Fibroblast of gingiva (primary cell): Measurements from ENCODE around the gene DOCK2.
"Not testable (repeated sequence)": the region's sequence is repeated elsewhere in the genome, so short reads cannot be mapped to it uniquely, and the experiment has no call there.

Experiments used
- DNase-seq: peaks from one replicate; pipeline ENCODE4 v3.0.0-alpha.2; 2011; ENCODE audit warnings: low read depth

Gene DOCK2

DNA sequence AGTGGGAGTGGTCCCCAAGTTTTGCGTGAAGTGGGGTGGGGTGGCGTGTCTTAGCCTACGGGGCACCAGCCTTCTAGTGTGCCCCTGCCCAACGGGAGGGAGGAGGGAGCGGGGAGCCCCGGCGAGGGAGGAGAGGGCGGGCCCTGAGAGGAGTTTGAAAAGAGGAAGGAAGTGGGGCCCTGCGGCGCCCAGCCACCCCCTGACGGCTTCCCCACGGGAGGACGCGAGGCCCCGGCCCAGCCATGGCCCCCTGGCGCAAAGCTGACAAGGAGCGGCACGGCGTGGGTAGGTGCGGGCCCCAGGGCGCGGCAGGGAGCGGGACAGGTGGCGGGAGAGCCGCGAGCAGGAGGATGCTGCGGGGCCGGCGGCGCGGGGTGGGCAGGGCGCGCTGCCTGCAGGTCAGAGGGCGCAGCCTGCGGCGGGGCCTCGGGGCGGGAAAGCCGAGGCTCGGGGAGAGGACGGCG, at the start of gene DOCK2:
Gene DOCK2, plus strand, starts transcription at position 191 of the 464 bp plus-strand sequence. Its CDS starts 52 bp downstream, at position 243.
- no peak for DNase-seq

DNA sequence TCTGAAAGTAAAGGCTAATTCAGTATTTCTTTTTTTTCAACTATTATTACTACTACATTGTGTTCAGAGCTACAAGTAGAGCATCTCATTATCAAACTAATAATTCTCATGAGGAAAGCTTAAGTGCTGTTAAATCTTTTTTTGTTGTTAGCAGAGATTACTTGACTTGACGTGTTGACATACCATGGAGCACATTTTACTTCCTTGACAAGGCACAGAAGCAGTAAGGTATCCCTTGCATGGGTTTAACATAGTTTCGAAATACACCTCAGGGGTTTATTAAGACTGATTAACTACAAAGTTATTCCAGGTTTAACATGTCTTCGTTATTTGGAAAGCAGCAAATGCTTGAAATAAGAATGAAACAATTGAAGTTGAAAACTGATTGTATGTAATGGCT, 46.5 kb upstream of the DOCK2 start:
- DNase-seq: no peak

DNA sequence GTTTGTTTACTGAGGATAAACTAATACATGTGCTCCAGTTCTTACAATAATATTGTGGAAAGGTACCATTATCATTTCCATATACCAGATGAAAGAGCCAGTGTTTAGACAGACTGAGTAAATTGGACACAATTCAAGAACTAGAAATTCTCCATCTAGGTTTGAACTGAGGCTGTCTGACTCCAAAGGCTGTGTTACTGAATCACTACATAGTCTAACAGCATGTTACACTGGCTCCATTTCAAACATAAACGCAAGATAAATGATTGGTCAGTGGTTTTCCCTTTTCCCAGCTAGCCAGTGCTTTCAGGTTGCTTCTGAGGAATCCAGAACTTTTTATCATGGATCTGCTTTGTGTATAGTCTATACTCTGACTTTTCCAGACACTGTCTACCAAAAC, 45.4 kb upstream of the DOCK2 start:
- DNase-seq: peak; percentile 24

DNA sequence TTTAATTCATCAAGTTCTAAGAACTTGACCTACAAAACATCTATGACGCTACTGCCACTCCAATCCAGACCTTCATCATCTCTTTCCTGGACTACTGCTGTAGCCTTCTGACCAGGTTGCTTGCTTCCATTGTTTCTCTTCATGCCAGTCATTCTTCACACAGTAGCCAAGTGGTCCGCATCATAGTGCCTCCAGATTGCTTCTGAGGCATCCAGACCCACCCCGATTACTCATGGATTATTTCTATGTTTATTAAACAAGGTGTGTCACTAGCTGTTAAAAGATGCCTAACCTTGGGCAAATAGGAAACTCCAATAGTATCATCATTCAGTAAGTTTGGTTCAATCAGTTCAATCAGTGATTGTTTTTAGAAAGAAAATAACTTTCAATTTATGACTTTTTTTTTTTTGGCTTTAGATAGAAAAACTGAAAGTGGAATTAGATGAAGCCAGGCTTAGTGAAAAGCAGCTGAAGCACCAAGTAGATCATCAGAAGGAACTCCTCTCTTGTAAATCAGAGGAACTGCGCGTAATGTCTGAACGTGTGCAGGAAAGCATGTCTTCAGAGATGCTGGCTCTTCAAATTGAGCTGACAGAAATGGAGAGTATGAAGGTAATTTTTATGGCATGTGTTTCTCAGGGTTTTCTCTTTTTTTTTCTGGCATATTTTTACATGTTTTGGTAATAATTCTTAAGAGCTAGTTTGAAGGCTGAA, 44.0 kb upstream of the DOCK2 start:
- no peak for DNase-seq

DNA sequence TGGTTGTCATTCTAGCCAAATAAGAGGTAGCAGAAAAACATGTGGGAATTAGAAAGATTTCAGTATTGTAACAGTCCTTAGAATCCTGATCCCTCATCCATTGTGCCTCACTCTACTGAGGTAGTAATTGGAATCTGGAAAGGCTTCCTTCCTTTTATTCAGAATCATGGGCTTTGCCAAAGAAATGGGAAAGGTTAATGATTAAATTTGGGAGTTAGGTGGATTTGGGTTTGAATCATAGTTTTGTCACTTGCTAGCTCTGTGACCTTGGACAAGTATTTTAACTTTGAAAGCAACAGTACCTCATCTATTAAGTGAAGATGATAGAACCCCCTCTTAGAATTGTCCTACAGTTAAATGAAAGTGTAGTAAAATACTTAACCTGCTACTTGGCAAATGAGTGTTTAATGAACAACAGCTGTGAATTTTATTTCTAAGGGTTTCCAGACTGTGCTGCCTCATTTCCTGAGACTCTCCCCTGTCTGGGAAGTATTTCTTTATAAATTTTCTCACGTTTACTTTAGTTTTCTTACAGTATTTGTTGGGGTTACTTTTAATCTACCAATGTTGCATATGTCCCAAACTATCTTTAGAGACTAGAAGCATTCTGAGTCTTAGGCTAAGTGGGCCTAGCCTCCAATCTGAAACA, 41.8 kb upstream of the DOCK2 start:
- DNase-seq: no peak

DNA sequence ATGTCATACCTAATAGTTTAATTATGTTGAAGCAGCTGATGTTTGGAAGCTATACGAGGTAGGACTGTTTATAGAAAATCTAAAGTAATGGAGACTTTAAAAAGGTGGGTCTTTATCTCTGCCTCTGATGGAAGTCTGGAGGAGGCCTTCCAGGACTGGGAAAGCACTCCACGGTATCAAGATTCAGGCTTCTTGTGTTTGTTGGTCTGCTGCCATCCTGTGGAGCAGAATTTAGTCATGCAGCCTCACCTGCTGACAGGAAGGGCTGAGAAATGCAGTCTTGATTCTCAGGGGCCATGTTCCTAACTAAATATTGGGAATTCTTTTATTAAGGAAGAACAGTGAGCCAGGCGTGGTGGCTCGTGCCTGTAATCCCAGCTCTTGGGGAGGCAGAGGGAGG, 37.6 kb upstream of the DOCK2 start:
- DNase-seq: no peak

DNA sequence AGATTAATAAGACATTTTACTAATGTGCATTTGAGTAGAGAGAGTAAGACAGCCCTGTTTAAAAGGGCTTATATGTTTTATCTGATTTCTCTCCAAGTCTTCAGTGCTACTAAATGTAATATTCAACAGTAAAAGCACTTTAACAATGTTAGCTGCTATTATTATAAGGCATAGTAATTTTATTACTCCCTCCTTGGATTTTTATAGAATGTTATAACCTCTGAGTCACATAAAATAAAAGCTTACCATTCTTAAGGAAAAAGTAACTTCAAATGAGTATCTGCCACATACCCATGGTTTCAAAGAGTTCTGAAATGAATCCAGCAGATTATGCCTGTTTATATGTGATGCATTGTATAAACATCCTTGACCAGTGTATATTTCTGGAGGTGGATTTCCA, 34.5 kb upstream of the DOCK2 start:
- DNase-seq: no peak

DNA sequence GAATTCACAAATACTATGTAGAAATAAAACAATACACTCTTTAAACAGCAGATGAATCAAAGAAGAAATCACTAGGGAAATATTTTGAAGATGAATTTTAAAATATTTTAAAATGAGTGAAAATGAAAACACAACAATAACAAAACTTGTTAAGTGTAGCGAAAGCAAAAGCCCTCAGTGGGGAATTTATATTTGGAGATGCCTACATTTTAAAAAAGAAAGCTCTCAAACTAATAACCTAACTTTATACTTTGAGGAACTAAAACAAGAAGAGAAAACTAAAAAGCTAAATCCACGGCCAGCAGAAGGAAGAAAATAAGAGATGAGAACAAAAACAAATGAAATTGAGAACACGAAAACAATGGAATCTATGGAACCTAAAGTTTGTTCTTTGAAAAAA, 30.8 kb upstream of the DOCK2 start:
- DNase-seq: no peak

DNA sequence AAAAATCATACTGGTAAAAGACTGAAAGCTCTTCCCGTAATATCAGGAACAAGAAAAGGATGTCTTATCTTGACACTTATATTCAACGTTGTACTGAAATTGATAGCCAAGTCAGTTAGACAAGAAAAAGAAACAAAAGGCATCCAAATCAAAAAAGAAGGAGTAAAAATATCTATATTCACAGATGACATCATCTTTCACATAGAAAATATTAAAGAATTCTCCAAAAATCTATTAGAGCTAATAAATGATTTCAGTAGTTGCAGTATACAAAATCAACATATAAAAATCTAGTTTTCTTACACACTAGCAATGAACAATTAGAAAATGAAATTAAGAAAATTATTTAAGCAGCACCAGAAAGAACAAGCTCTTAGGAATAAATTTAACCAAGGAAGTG, 29.2 kb upstream of the DOCK2 start:
- no peak for DNase-seq

DNA sequence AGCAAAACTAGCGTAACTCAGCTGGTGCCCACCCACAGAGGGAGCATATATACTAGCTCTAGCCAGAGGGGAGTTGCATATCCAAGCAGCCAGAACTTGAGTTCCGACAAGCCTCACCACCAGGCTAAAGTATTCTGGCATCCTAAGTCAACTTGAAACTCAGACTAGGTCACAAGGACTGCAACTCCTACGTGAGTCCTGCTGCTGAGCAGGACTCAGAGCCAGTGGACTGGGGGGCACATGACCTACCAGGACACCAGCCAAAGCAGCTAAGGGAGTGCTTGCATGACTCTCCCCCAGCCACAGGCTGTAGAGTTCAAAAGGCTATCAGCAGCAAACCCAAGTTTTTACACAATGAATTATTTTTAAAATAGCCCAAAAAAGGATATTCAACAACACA, 27.4 kb upstream of the DOCK2 start:
- no peak for DNase-seq

DNA sequence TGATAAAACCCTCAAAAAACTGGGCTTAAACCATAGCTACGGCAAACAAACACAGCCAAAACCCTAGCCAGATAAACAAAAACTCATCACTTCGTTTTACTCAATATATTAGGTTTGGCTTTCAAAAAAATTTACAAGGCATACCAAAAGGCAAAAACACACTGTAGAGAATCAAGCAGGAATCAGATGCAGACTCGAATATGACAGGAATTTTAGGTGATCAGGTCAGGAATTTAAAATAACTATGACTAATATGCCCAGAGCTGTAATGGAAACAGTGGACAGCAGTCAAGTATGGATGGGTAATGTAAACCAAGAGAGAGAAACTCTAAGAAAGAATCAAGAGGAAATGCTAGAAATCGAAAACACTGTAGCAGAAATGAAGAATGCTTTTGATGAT, 26.5 kb upstream of the DOCK2 start:
- no peak for DNase-seq

DNA sequence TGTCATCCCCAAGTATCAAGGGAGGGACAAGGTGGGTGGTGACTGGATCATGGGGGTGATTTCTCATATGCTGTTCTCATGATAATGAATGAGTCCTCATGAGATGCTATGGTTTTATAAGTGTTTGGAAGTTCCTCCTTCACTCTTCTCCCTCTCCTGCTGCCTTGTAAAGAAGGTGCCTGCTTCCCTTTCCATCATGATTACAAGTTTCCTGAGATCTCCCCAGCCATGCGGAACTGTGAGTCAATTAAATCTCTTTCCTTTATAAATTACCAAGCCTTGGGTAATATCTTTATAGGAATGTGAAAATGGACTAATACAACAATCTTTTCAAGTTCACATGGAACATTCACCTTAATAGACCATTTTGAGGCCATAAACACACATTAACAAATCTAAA, 21.5 kb upstream of the DOCK2 start:
- DNase-seq: no peak

DNA sequence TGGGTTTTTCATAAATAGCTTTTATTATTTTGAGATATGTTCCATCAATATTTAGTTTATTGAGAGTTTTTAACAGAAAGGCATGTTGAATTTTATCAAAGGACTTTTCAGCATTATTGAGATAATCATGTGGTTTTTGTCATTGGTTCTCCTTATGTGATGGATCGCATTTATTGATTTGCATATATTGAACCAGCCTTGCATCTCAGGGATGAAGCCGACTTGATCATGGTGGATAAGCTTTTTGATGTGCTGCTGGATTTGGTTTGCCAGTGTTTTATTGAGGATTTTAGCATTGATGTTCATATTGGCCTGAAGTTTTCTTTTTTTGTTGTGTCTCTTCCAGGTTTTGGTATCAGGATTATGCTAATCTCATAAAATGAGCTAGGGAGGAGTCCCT, 12.8 kb upstream of the DOCK2 start:
- not testable (repeated sequence) for DNase-seq

DNA sequence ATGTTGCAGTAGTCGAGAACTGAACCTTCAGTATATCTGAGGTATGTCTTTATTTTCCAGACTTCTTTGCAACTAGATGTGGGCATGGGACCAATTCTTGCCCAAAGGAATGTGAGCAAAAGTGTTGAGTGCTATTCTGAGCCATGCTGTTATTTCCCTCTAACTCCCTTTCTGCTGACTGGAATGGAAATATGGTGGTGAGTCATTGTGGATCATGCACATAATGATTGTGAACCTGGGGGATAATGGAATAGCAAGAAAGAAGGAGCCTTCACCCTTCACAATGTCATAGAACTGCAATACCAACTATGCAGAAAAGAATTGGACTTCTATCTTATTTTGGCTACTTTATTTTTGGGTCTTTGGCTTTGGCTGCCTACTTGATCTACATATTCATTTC, 10.3 kb upstream of the DOCK2 start:
- DNase-seq: peak; percentile 79

DNA sequence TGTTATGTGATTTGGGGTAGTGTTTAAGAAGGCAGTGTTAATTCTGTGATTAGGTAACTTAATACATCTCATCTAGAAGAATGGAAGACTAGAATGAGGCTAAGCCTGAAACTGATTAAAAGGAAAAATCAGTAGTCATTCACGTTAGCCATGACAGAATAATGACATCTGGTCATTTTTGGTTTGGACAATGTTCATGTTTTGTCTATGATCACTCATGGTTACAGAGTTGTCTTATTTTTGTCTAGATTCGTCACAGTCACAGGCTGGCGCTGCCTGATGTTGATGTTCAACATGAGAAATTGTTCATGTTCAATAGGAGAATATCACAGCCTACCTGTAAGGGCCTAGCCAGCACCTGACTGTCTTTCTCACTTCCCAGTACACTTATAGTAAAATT, 9.5 kb upstream of the DOCK2 start:
- no peak for DNase-seq

DNA sequence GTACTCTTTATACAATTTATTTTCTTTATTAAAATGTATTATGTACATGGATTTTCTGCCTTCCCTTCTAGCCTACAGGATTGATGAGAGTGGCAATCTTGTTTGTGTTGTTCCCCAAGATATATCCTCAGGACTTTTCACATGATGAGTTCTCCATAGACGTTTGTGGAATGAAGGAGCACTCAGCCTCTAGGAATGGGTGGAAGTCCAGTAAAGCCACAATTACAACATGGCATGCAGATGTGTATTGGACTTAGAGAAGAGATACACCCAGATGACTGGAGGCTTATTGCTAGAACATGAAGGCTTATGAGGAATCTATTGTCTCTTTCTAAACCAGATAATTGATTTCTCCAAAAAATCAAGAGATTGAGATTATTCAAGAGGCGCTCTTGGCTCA, 8.2 kb upstream of the DOCK2 start:
- peak; percentile 72 for DNase-seq

DNA sequence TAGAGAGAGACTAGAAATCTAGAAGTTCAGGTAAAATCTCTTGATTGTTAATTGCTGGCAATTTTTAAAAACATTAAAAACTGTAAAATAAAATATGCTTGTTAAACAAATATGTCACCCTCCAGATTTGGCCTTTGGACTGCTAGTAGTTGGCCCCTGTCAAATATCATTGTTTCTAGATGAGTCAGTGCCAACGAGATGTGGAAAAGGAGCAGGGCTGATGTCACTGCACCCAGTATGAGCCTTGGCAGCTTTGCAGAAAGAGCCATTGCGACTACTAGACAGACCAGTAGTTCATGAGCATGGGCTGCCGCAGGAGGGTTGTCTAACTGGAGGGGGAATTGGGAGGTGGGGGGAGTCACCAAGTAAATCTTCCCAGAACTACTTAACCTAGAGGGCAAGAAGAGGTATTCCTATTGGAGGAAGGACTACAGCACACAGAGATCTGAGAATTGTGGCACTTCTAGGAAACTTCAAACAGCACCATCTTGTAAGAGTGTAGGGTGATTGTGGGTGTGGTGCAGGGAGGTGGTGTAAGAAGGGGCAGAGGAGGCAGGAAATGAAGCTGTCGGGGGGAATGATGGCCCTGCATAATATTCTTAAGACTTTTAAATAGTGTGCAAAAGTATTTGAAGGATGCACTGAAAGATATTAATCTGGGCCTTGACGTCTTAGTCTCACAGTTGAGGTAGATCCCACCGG, 7.1 kb upstream of the DOCK2 start:
- DNase-seq: peak; percentile 83

DNA sequence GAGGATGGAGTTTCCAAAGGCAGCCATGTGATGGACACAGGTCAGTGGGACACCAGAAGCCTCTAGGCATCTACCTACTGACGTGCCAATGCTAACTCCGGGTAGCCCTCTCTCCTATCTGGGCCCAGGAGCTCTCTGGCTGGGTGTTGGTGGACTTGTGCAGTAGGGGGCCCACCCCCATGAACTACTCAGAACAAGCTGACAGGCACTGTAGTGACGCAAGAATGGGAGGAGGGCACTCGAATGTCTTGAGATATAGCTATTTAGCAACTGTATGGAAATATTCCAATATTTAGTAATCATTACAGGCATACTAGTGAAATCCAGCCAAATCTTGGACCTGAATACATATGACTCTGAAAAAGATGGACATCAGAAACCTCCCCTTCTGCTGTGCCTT, 5.7 kb upstream of the DOCK2 start:
- DNase-seq: peak; percentile 88

DNA sequence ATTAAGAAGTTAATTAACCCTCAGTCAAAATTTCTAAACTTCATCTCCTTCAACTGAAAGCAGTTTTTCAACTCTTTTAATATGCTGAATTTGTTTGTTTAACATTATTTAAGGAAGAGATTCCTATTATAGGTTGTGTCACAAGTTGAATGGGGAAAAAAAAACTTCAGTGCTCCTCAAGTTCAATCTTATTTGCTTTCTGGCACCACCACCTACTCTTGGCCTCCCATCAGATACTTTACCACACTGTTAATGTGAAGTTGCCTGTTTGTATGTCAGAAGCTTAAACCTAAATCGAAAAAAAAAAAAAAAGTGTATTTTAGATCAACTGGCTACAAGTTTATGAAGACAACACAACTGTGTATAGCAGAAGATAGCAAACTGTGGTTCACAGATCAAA, 4.1 kb upstream of the DOCK2 start:
- no peak for DNase-seq

DNA sequence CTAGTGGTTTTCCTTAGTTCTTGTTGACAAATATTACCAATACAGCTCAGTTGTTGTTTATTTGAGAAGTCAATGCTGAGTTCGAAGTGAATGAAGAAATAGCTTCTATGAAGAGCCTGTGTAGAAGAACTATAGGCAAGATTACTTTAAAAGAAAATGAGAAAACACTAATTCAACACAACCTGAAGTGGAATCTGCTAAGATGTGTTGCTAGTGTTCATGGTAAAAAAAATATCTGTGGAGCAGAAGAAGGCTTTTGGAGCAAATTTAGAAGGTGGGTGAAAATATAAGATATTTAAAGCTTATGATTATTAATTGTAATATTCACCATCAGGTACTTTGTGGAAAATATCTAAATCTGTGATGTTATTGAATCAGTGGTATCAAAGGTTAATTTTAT, 2.5 kb upstream of the DOCK2 start:
- DNase-seq: no peak

DNA sequence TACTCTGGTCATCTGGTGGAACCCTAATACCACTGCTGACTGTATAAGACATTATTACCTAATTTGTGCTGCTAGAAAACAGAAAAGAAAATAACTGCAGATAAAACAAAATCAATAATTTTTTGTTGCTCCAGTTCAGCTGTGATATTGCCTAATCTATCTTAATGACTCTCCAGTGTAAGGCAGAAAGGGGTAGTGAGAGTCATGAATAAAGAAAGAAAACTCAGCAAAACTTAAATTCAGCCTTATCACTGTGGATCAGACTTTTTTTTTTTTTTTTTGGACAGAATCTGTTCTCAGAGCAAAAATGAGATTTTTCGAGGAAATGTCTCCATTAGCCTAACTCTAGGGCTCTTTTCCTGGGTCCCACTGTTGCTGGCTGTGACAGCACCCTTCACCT, 1.1 kb upstream of the DOCK2 start:
- DNase-seq: no peak

DNA sequence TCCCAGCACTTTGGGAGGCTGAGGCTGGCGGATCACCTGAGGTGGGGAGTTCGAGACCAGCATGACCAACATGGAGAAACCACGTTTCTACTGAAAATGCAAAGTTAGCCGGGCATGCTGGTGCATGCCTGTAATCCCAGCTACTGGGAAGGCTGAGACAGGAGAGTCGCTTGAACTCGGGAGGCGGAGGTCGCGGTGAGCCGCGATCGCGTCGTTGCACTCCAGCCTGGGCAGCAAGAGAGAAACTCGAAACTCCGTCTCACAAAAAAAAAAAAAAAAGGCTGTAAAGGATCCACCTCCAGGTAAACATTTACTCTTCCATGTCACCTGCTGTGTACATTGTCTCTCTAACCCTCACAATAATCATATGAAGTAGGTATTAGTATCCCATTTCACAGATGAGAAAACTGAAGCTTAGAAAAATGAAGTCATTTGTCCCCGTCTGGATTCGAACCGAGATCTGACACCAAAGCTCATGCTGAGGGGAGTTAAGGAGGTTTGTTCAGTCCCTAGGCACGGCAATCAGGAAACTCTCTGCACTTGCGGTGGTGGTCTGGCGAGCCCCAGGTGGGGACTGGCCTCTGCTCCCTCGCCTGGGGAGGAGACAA, 494 bp upstream of the DOCK2 start:
- DNase-seq: no peak

DNA sequence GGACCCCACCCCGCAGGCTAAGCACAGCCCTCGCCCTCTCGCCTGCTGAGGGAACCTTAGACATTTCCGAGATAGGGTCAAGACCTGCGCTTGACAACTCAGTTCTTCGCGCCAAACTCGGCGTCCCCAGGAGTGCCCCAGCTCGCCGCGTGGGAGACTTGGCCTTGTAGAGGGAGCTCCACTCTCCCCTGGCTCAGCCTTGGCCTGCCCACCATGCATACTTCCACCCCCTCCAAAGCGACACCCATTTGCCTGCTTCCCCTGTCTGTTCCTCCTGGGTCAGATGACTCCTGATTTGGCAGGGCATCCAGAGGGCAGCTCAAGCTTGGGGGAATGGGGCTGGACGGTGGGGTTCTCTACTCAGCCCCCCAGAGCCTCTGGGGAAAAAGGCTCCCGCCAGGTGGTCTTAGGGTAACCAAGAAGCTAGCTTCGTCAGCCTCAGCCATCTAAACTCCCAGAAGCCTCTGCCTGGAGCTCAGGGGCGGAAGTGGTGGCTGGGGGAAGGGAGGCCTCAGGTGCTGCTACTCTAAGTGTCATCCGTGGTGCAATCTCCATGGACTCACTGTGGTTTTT, 560 bp downstream of the DOCK2 start:
- no peak for DNase-seq
